NOMO-1 treated with DMSO at 0.1 percent for 48 hours (cell line): ENCODE data around the gene DDX4.
"Not testable (repeated sequence)": the region's sequence is repeated elsewhere in the genome, so short reads cannot be mapped to it uniquely, and the experiment has no call there.

ENCODE experiments used
- DNase-seq: peaks from one replicate; lab custom pipeline; 2025; ENCODE audit not compliant: unreplicated experiment; lab: John Stamatoyannopoulos, UW

Gene DDX4

DNA sequence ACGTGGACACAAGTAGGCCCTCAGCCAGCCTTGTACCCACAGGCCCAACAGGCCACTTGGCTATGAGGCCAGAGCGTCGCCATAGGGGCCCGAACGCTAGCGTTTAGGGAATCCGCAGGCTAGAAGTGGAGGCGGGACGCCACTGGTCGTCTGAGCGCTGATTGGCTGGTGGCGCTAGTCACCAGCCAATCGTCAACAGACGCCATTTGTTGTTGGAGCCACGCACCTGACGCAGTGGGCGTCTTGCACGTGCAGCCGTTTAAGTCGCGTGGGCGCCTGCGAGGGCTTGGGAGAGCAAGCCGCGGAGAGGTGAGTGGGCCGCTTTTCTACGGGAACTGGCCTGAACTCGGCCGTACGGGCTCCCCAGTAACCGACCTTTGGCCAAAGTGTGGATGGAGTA lies at the start of gene DDX4:
DDX4 (plus strand) TSS at position 269 of the 400 bp plus-strand sequence. CDS start 903 bp downstream, outside the sequence.
- DNase-seq, result no peak

DNA sequence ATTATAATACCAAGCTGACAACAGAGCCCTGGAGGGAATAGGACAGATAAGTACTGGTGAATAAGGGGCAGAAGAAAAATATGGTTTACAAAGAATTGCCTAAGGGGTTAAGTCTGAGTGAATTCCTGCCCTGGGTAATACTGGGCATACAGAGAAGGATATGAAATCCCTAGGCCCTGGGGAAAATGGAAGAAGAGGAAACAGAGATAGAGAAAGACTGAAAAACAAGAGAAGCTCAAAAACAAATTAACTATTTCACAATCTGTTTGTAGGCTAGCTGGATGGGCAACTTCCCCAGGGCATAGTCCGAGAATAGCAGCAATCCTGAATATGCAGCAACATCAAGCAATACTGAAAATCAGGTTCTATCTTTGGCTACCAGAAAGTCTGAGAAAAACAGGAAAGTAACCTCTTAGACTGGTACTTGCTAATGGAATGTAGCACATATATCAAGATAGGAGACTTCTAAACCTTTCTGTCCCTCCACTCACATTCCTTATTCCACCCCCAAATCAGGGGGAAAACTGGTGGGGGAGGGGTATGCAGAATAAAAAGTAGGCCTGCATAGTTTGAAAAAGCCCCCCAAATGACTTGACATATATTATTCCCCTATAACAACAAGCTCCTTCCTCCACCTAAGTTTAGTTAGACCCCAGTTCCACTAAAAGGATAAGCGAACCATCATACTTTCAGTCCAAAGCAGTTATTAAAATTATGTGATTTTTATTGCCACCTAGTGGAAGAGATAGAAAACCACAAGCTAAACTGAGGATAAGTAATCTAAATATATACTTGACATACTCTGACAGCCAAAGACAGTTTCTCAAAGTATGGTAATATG lies 46.4 kb upstream of the DDX4 start:
- DNase-seq, result peak; percentile 55

DNA sequence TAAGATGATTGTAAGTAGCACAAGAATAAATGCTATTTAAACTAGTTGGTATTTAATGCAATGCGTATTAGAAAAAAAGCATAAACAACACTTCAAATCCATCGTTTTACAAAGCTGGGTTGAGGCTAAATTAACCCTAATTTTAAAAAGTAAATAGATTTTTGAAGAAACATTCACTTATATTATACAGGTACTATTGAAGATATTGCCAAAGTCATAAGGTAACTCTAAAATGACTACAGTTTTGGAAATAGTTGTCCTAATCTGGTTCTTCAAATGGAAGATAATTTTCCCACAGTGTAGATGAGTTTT lies 45.8 kb upstream of the DDX4 start:
- DNase-seq, result no peak

DNA sequence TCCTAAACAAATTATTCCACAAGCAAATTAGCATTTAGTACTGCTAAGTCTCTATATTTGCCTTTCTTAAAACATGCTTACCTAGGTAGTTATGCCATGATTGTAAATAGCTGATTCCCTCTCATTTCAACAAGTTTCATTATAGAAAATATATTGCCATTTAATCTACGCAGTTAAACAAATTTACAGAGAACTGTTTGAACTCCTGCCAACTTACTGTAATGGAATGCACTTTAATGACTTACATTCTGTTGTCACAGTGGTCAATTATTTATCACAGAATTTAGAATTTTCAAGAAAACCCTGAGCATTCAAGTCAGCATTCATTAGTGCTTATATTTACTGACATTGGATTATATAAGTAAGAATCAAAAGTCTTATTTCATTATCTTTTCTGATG lies 45.4 kb upstream of the DDX4 start:
- no peak for DNase-seq

DNA sequence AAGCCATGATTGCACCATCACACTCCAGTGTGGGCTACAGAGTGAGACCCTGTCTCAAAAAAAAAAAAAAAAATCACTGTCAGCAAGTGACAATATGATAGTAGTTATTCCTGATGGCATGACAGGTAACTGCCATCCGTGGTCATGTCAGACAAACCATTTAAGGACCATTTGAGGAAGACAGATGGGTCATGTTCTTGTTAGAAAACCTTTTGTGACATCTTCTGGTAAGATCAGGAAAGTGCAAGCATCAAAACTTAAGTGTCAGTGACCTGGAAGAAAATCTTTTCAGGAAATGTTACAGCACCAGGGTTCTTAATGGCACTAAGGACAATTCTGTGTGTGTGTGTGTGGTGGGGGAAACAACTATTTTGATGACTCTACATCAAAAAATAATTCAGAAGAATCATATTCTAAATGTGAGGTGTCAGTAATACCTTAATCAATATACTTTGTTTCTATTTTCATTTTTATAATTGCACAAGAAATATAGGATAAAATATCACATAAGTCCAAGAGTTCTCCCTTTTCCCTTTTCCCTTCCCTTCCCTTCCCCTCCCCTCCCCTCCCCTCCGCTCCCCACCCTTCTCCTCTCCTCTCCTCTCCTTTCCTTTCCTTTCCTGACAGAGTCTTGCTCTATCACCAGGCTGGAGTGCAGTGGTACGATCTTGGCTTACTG lies 43.6 kb upstream of the DDX4 start:
- peak; percentile 39 for DNase-seq

DNA sequence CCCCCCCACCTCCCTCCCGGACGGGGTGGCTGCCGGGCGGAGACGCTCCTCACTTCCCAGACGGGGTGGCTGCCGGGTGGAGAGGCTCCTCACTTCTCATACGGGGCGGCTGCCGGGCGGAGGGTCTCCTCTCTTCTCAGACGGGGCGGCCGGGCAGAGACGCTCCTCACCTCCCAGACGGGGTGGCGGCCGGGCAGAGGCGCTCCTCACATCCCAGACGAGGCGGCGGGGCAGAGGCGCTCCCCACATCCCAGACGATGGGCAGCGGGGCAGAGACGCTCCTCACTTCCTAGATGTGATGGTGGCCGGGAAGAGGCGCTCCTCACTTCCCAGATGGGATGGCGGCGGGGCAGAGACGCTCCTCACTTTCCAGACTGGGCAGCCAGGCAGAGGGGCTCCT lies 41.2 kb upstream of the DDX4 start:
- DNase-seq, result not testable (repeated sequence)

DNA sequence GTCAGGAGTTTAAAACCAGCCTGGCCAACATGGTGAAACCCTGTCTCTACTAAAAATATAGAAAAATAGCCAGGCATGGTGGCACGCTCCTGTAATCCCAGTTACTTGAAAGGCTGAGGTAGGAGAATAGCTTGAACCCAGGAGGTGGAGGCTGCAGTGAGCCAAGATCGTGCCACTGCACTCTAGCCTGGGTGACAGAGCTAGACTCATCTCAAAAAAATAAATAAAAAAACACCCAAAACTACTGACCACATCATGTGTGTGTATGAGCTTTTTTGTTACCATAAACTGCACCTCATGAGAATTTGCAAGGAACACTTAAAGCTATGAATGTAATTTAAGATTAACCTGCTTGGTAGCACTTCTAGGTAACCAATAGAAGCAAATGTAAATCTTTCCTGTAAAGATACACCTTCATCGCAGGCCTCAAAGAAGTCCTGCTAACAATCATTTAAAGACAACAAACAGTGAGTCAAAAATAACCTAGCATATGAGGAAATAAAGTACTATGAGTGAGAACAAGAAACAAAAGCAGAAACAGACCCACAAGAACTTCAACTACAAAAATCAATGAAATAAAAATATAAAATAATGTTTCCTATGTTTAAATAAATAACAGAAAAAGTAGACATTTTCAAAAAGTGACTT lies 38.7 kb upstream of the DDX4 start:
- peak; percentile 31 for DNase-seq

DNA sequence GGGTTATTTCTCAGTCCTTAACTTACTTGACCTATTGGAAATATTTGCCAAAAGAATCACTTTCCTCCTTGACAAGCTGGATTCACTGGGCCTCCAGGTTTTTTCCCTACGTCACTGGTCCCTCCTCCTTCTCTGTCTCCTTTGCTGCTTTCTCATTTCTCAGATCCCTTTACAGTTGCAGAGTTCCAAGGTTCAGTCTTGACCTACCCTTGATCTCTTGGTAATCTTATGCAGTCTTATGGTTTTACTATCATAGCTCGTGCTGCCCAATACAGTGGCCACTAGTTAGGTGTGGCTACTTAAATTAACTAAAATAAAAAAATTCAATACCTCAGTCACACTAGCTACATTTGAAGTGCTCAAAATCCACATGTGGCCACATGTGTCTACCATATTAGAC lies 37.1 kb upstream of the DDX4 start:
- no peak for DNase-seq

DNA sequence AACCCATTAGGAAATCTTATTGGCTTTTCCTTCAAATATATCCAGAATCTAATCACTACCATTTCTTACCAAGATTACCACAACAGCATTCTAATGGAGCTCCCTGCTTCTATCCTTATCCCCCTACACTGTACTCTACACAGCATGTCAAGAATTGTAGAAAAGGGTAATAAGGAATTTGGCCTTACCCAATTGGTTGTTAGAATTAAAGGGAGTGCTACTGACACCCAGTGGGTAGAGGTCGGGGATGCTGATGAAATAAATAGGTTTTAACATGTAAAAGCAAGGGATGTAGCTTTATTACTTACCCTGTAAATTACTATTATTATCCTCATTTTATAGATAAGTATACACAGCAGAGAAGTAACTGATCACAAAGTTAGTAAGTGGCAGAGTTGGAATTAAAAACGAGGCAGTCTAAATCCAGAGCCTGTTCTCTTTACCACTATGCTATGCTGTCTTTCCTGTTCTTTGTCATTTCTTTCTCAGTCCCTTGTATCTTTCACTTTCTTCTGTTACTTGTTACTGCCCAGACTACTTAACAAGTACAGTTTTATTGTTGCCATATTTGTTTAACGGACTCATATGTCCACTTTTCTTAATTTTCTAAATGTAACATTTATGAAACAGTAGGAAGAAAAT lies 36.3 kb upstream of the DDX4 start:
- no peak for DNase-seq

DNA sequence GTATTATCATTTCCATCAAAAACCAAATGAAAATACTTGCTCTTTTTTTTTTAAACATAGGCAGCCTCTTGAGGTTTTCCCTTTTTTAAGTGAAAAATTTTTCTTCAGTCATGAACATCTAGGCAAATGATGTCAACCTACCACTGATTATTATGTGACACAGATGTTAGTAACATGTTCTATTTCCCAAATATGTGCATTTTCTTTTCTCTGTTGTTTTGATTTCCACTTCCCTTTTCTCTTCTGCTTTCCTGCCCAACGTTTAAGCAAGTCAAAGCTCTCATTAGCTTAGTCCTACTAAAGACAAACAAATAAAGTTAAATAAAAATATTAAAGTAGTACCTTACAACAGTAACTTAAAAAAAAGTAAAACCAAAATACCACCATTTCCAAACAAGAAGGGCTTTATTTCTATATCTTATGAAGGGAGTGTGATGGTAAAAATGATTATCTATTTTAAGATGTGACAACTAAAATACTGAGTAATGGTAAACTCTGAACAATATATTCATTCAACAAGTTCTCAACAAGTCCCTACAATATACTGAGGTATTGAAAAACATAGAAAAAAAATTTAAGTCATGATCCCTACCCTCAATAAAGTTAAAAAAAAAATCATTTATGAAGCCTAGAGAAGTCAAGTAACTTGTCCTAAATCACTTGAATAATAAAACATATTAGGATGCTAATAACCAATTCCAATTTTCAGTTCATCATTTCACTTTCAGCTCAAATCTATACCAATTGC lies 35.1 kb upstream of the DDX4 start:
- DNase-seq, result peak; percentile 70

DNA sequence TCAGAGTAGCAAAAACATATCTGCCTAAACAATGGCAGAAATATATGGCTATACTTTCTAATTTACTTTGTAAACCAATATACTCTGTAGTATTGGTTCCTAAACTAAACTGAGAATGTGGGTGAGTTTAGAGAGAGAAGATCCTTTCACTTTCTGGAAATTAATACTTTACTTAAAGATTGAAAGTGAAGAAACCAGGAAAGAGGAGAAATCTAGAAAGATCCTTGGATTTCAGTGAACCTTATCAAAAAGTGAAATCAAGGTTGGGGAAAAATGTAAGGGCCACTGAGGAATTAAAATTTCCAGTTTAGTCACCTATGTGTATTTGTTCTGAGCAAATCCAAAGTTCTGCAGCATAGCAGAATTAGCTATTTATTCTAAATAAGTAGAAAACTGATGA lies 31.6 kb upstream of the DDX4 start:
- no peak for DNase-seq

DNA sequence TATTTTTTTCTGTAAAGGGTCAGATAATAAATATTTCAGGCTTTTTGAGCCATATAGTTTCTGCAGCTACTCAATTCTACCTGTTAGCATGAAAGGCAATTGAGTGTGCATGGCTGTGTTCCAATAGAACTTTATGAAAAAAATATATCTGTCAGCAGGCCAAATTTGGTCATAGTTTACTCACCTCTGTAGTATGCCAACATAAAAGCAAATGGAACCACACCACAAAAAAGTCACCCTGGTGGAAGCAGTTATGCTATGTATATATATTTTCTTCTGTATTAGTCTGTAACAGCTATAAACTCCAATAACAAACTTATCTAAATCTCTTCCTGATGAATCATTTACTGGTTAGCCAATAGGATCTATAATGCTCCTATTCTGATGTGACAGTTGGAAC lies 29.1 kb upstream of the DDX4 start:
- DNase-seq, result no peak

DNA sequence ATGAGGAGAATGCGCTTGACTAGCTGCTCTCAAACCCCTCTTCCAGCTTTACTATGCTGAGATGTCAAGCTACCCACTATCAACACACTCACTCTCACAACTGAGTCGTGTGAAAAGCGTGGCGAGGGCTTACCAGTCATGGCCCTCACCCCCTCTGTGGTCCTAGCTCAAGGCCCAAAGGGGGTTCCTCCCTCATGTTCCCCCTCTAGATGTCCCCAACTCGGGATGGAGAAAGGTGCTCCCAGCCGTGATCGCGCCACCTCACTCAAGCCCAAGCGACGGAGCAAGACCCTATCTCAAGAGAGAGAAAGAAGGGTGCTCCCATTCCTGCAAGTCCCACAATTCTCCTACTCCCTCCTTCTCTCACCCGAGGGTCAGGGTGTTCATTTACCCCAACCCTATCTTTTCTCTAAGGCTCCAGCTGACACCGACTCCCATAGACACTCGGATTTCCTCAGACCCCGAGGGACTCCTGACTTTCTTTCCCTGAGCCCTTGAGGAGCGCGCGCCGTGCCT lies 26.3 kb upstream of the DDX4 start:
- DNase-seq, result no peak

DNA sequence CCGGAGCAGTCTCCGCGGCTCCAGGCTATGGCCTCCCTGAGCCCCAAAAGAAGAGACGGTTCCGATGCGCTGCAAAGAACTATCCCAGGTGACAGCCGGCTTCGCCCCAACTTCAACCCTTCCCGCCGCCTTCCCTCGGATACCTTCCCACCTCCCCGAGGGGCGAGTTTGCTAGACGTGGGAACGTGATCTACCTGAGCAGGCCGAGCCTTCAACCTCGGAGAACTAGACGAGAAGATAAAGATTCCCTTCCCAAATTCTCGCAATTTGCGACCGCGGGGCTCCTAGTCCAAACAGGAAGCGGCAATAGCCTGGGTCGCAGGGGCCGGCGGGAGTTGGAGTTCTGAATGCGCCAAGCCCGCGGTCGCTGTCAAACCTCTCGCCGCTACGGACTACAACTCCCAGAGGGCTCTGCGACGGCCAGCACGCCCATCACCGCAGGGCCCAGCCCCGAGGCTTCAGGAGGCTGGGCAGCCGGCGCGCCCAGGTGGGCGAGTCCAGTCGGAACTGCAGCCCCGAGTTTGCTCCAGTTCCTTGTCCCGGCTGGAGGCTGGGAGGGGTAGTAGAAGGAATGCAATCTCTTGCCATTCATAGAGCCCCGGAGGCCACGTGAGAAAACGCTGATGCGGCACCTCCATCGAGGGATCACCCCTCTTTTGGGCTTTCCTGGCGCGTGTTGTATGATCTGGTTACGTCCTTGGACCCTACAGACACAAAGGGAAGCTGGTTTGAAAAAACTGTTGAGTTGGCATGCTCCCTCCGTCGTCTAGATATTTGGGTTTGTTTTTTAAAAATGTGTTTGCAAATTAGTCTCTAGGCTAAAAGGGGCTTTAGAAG lies 25.6 kb upstream of the DDX4 start, which contains the start of gene SLC38A9:
SLC38A9 (minus strand) TSS at position 302 of the 837 bp plus-strand sequence. CDS start 14,366 bp downstream, outside the sequence.
- DNase-seq, result peak; percentile 96

DNA sequence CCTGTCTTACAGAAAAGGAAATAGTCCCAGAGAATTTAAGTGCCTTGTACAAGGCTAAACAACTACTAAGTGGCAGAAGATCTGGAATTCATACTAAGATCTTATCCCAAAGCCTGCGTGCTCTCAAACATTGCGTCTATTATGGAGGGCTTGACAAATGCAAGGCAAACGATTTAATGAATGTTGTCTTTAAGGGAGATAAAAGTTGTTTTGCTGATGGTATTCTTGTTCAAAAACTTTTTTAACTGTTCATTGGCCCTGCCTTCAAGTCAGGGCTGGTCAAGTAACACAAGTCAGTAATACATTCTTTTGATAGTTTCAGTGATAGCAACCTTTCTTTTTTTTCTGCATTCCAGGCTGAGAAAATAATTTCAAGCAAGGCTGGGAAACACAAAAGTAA lies 24.0 kb upstream of the DDX4 start:
- DNase-seq, result no peak

DNA sequence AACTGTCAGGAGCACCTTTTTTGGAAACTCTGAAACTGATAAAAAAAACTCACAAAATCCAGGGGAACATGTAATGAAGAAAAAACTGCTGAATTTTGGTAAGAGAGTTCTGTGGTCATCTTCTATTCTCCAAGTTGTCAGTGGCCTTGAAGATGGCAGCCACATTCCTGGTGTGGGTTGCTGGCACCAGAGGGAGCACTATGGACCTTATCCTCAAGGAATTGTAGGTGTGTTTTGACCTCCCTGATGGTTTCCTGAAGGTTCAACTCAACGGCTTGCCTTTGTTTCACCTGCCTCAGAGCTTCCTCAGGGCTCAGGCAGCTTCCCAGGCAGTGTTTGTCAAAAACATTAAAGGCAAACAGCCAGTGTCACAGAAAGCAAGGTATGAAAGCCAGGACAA lies 23.5 kb upstream of the DDX4 start:
- DNase-seq, result no peak

DNA sequence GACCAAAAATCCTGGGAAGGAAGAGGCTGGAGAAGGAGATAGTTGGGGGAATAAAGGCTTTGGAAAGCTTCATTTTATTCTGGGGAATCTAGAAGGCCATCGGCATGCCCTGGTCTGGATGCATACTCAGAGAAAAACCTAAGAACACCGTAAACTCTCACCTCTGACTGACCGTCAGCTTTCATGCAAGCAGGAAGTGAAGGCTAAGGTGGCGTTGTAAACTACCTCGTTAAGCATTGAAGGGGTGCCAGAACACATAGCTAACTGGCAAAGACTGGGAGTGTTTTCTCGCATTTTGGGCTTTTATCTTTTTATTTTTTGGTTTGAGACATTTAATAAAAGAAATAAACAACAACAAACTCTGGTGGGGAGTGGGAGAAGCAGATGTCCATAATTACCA lies 23.1 kb upstream of the DDX4 start:
- no peak for DNase-seq

DNA sequence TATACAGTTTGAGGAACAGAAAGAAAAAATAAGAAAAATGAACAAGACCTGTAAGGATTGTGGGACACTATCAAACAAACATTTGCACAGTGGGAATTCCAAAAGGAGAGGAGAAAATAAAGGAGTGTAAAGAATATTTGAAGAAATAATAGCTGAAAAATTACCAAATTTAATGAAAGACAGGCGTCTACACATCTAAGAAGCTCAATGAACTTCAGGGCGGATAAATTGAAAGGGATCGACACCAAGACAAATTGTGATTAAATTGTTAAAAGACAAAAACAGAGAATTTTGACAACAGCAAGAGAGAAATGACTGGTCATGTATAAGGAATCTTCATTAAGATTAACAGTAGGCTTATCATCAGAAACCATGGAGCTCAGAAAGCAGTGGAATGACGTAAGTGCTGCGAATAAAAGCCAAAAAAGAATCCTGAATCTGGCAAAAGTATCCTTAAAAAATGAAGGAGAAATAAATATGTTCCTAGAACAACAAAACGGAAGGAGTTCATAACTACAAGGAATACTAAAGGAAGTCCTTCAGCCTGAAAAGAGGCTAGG lies 22.3 kb upstream of the DDX4 start:
- DNase-seq, result no peak

DNA sequence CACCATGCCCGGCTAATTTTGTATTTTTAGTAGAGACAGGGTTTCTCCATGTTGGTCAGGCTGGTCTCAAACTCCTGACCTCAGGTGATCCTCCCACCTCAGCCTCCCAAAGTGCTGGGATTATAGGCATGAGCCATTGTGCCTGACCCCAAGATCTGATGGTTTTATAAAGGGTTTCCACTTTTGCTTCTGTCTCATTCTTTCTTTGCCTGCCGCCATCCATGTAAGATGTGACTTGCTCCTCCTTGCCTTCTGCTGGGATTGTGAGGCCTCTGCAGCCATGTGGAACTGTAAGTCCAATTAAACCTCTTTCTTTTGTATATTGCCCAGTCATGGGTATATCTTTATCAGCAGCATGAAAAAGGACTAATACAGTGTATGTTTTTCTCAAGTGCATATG lies 18.8 kb upstream of the DDX4 start:
- not testable (repeated sequence) for DNase-seq
